ENCODE data around the gene ARFGAP3.

ARFGAP3 gene

DNA sequence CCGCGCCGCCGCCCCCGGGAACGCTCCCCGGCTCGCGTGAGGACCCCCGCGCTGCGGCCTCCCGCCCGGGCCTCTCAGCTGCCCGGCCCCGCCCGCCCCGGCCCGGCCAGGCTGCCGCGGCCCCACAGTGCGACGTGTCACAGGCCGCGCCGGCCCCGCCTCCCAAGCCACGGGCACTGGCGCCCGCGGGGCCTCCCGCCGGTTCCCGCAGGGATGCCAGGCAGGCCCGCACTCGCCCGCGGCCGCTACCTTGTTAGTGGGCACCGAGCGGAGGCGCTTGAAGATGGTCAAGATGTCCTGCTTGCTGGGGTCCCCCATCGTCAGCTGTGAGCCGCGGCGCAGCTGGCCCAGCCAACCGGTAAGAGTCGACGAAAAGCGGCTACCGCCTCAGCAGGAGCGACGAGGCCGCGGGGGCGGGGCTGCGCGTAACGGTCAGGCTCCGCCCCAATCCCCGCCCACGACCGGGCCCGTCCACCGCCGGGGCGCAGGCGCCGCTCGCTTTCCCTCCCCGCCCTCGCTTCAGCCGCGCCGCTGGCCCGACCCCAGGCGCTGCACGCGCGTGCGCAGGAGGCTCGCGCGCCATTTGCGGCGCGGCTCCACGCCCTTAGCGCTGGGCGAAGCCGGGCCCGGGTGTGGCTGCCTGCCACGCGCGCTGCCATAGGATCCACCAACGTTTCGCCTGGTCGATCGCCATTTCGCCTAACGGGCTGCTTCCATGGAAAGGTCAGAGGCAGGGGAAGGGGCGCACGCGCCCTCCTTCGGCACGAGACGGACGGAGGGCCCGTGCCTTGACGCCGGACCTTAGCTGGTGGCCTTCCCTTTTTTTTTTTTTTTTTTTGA, at the start of gene ARFGAP3:
Gene ARFGAP3 (minus strand): TSS at position 409 of the 840 bp plus-strand sequence. CDS start 91 bp downstream, at position 318.
- no peak for FAIRE-seq

DNA sequence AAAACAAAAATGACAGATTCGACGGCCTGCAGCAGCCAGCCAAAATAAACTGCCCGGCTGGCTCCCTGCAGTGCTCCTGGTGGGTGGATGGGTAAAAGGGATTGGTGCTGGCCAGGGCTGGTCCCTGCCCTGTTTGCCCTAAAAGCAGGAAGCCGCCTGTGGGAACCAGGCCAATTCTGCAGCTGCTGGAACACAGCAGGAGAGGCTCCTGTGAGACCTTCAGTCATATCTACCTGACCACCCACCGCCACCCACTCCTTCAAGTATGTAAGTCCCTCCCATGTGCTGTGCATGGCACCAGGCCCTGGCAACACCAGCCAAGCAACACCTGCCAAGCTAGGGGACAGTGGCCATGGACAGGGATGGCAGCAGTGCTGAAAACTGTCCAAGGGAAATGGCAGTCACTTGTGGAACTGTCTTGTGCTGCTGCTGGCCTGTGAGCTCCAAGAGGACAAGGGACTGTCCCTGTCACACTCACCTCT, 48.7 kb upstream of the ARFGAP3 start:
- FAIRE-seq = no peak

DNA sequence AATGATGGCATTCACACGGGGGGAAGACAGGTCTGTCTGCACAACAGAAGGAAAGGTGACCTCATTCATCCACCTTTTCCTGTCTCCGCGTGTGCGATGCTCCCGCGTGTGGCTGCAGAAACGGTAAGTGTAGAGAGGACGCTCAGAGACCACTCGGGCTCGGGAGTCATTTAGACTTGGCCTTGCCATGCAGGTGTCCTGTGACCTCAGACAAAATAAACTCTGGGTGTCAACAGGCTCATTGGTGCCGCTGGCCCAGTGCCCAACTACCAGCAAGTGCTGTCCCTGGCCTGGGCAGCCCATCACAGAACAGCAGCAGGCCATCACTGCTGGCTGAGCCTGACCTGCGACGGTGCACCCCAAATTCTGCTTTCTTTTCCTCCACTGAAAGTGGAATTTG, 48.1 kb upstream of the ARFGAP3 start:
- no peak for FAIRE-seq

GRCh38 chr22:42904050-42904449, 47.0 kb upstream of the ARFGAP3 start:
- FAIRE-seq = no peak

DNA sequence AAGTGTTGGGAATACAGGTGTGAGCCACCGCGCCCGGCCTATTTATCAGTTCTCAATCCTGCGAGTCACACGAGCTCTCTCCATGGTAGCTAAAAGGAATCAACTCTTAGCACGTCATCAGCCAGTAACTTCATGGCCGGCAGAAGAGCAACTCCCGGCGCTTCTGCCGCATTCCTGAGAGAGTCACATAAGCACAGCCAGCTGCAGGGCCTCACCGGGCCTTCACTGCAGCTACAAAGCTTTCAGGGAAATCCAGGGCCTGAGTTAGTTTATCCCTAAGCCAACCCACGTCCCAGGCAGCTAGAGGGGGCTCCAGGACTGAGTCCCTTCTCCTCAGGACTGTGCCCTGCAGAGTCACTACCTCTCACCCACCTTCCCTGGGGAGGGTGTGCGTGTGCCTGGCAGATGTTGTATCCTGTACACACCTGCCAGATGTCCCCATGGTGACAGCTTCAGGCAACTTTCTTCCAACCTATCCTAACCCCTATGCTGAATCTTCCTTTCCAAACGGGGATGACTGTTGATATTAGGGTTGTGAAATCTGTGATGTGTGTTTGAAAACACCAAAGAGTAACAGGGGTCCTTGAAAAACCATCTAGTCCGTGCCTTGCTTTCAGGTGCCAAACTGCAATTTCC, 45.9 kb upstream of the ARFGAP3 start:
- no peak for FAIRE-seq

GRCh38 chr22:42901790-42902508, 44.9 kb upstream of the ARFGAP3 start:
- FAIRE-seq = no peak

DNA sequence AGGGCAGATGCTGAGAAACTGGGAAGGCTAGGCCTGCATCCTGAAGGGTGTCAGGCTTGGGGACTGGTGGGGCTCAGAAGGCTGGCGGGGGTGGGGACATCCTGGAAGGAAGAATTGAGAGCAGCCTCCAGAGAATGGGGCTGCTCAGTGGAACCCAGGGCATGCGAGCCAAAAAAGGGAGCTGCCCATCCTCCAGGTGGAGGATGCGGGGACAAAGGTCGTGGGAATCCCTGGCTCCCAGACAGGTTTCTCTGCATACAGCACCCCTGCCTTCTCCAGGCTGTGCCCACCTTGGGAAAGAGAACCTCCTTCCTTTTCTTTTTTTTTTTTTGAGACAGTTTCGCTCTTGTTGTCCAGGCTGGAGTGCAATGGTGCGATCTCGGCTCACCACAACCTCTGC, 40.9 kb upstream of the ARFGAP3 start:
- no peak for FAIRE-seq

DNA sequence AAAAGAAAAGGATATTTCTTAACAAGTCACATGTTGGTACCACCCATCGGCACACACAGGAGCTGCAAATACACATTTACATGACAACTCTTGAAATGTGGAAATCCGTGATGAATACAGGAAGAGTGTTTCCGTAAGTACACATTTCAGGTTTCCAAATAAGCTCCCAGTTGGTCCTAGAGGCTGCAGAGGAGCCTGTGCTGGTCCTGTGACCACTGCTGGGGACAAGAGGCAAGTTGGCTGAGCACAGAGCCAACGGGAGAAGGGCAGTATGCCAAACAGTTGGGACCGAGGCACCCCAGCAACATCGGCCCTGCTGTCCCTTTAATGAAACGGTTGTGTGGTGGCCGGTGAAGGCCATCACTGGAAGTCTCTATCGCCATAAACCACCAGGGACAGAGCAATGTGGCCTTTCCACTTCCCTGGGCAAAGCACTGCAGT, 38.5 kb upstream of the ARFGAP3 start:
- no peak for FAIRE-seq

DNA sequence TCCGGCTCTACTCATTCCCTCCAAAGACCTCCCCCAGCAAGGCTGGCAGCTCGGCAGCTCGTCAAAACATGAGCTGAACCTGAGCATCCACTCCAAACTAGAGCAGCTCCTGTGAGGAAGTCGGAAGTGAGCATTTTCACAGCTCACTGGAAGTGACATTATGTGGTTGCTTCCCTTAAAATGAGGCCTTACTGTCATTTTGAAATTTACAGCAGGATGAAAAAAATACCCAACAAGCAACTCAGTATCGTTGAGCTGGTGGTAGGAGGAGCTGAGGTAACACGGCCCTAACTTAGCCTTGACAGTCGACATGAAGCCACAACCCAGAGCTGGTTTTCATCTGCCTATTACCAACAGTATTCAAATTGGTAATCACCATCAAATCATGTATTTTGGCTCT, 38.0 kb upstream of the ARFGAP3 start:
- no peak for FAIRE-seq

DNA sequence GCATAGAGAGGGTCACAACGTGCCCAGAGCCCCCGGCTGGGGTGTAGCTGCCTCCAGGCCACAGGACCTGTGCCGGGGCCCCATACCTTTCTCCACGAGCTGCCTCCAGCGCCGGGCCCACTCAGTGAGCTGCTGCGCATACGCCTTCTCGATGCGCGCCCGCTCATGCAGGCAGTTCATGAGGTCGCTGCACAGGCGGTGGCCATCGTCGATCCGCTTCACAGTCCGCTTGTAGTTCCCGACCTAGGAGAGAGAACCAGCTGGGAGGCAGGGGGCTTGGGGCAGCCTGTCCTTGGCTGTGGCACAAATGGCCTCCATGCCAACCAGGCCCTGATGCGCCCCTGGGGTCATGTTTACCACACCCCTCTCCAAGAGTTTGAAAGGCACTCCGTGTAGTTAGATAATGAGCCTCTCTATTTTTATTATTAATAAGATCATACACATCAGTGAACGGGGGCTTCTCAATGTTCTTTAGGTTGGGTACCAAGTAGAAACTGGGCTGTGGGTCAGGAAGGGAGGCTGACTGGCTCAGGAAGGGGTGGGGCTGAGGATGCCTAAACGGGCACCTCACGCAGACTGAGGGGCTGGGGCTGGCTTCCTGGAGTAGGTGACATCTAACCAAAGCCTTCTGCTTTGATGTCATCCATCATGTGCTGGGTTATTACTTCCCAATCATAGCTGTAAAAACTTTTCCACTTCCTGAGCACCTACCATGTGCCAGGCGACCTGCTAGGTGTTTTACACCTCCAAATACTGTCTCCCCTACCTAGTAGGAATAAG, 36.5 kb upstream of the ARFGAP3 start:
- no peak for FAIRE-seq

GRCh38 chr22:42892571-42893316, 35.7 kb upstream of the ARFGAP3 start:
- no peak for FAIRE-seq

DNA sequence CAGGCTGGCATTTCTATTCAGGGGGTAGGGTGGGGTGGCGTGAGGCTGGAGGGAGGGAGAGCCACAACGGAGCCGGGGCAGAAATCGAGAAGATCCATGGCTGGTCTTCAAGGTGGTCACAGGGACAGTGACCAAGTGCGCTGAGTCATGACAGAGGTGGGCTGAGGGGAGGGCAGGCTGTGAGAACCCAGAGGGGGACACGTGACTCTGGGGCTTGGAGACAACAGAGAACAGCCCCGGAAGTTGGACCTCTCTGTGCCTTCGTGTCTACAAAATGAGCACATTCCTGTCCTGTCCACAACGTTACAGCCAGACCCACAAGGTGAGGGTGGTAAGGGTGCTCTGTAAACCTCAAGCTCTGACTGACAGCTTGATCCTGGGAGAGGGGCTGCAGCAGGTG, 35.1 kb upstream of the ARFGAP3 start:
- no peak for FAIRE-seq

- no peak for FAIRE-seq
These were observed 34.6 kb upstream of the ARFGAP3 start for GRCh38 chr22:42891696-42892095.

DNA sequence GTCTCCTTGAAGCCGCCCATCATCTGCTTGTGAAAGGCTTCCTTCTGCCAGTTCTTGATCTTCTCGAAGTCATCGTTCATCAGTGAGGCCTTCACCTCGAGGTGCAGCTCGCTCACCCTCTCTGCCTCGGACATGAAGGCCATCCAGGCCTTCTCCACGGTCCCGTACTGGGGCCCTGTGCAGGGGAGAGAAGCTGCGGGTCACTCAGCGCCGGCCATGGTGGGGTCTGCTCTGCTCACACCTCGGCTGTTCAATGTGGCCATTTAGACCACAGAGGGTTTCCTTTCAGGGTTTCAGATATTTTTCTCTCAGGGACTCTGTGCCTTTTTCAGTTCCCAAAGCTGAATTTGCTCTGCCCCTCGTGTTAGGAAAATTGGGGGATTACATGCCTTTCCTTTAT, 33.9 kb upstream of the ARFGAP3 start:
- no peak for FAIRE-seq

DNA sequence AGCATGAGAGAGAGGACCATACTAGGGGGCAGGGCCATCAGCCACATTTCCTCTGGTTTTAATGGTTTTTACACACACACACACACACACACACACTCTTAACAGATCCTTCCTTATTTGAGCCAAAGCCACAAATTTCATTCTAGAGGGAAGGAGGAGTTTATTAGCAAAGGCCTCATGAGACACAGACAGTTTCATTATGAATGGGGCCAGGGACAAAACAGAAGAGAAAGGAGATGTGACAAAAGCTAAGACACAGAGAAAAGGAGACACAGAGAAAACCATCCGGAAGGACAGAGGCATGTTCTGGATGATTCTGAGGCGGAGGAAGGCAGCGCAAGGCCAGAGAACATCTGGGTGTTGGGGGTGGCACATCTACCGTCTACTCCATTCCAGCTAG, 32.2 kb upstream of the ARFGAP3 start:
- FAIRE-seq = no peak

- FAIRE-seq = no peak
These were observed 30.7 kb upstream of the ARFGAP3 start for GRCh38 chr22:42887523-42888507.

DNA sequence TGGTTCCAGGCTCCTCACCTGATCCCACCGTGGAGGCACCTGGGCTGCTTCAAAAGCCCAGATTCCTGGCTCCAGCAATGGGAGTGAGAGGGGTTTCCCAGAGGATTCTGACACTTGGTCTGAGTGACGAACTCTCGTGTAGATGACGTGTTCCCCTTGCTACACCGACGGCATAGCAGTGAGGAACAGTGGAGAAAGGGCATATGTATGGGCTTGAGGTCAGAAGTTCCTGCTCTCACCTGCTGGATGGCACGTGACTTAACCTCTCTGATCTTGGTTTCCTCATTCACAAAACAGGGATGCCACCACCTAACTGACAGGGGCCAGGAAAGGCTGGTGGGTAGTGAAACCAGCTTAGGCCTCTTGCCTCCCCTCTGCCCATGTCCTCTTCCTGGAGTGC, 30.0 kb upstream of the ARFGAP3 start:
- FAIRE-seq = no peak

DNA sequence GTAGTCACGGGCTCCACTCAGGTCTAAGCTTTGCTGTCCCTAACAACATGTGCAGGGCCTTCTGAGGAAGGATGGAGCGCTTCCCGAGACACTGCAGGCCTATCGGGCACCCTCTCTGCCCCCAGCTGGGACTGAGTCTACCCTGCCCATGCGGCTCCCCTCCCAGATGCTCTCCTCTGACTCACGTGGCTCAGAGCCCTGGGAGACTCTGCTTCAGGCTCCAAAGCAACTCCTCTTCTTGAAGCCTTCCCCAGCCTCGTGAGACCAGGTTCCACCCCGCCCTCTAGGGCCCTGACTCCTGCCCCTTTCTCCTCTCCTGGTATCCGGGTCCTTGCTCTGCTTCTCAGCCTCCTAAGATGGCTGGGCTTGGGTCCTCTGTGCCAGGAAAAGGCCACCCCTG, 28.4 kb upstream of the ARFGAP3 start:
- no peak for FAIRE-seq

DNA sequence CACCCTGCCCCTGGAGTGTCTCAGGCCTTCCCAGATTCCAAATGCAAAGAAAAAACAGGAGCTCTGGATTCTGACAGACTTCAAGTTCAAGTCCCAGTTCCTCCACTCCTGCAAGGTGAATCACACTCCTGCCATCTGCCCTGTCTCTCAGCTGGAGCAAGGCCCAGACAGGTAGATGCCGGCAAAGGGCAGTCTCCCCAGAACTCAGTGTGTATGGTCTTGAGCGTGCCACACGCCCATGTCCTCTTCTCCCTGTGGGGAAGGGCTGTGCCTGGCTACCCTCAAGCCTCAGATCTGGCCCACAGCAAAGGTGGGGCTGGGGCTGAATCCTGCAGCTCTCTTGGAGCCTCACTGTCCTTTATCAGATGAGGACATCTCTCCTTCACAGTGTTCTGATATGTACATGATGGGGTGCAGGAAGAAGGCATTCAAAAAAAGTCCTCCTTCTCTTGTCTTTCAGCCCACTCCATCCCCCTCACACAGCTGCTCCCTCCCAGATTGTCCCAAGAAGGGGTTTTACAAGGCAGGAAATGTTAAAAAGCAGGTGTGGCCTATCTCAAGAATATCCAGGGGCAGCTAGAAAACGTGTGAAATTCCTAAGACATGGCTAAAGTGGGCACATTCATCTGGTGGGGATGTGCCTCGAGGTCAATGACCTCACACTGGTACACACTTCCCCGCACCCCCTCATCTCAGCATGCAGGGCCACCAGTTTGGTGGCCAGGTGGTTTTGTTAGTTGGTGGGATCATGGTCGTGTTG, 27.7 kb upstream of the ARFGAP3 start:
- no peak for FAIRE-seq

DNA sequence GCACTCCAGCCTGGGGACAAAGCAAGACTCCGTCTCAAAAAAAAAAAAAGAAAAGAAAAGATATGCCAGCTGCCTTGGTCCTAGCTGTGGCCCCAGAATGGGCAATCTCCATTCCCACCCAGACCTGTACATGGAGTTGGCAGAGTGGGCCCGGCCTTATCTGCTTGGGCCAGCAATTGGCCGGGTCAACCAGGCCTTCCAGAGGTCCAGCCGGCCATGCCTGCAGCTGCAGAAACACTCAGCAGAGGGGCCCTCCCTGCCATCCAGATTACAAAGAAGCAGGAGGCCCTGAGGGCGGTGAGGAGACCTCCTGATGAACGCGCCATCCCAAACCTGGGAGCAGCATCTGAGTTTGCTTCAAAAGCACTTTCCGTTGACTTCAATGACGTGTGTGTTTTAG, 26.9 kb upstream of the ARFGAP3 start:
- no peak for FAIRE-seq
